Measurements from ENCODE around the gene ZGPAT. TPM values are rescaled to one million over a fixed set of nuclear protein-coding genes. Genes with fewer than 3 reads are reported as not detected.

Gene ZGPAT
- total and polyA plus RNA-seq, 2 of the 8 experiments (the other 6 are each of a cell fraction or from before 2014, with no cell fraction given) = 14.5 to 21.4 TPM

DNA sequence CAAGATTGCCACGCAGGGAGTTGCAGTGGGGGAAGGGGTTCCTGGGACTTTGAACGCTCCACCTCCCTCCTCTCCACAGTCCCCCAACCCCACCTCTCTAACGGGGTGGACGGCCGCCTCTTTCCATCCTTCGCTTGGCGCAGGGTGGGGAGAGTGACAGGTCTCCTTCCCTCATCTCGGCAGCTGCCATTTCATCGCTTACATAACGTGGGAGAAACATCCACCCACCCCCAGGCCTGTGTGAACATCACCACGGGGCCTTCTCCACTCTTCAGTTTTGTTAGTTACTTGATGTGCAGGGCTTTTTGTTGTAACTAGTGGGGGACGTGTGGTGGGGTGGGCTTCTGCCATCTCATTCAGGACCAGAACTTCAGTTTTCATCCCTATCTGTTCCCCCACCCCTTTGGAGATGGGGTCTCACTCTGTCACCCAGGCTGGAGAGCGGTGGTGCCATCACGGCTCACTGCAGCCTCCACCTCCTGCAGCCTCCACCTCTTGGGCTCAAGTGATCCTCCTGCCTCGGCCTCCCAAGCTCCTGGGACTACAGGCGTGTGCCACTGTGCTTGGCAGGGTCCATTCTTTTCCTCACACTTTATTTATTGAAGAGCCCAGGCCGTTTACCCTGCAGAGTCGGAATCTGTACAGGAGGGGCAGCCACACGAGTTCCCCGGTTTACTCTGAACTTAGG, 32.0 kb upstream of the ZGPAT start (continued):
- TF ChIP-seq, protein P1, sequence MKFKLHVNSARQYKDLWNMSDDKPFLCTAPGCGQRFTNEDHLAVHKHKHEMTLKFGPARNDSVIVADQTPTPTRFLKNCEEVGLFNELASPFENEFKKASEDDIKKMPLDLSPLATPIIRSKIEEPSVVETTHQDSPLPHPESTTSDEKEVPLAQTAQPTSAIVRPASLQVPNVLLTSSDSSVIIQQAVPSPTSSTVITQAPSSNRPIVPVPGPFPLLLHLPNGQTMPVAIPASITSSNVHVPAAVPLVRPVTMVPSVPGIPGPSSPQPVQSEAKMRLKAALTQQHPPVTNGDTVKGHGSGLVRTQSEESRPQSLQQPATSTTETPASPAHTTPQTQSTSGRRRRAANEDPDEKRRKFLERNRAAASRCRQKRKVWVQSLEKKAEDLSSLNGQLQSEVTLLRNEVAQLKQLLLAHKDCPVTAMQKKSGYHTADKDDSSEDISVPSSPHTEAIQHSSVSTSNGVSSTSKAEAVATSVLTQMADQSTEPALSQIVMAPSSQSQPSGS (IDR thresholded peaks at IDR 0.05; ENCODE audit: low read length) = no peak
- TF ChIP-seq RBBP5 (IDR thresholded peaks at IDR 0.05; ENCODE audit: borderline replicate concordance, low read depth, low read length) = no peak
- TF ChIP-seq NANOG (IDR thresholded peaks at IDR 0.05; ENCODE audit: insufficient read depth, low read depth, low read length, poor library complexity, severe bottlenecking) = no peak
- no peak for TF ChIP-seq EZH2 (IDR thresholded peaks at IDR 0.05; ENCODE audit: low read depth, low read length, severe bottlenecking)
- no peak for TF ChIP-seq KDM4A (IDR thresholded peaks at IDR 0.05; ENCODE audit: low read depth, low read length, severe bottlenecking)
- TF ChIP-seq KDM1A (IDR thresholded peaks at IDR 0.05; ENCODE audit: borderline replicate concordance, low read length) = no peak

All from H1 (cell line).